MCF 10A (cell line): ENCODE results near the gene ACER2. TPM values are rescaled to one million over a fixed set of nuclear protein-coding genes. Genes with fewer than 3 reads are reported as not detected.
"Not testable (repeated sequence)": the region's sequence is repeated elsewhere in the genome, so short reads cannot be mapped to it uniquely, and the experiment has no call there.

Experiments used
- BruUV-seq: library from RNA; stranded (reverse); fragments of 400-500 nt; replicated peaks from 2 replicates; lab custom pipeline; 2021; lab: Mats Ljungman, UMichigan
- CTCF ChIA-PET: fragments of 300-600 bp; sonication (Branson Sonifier 250); formaldehyde crosslinking; extraction: SDS; loops from one replicate; lab custom pipeline; 2021; ENCODE audit warnings: antibody characterized with exemption, inconsistent platforms; lab: Yijun Ruan, JAX
- POLR2A ChIA-PET: fragments of 300-600, 350-650 bp; sonication (Branson Sonifier 250); formaldehyde crosslinking; extraction: SDS; loops from one replicate; lab custom pipeline; 2020; ENCODE audit warnings: antibody characterized with exemption, inconsistent platforms; lab: Yijun Ruan, JAX
- DNase-seq: peaks from one replicate; pipeline ENCODE4 v3.0.0-alpha.2; 2018; ENCODE audit not compliant: unreplicated experiment
- H3K27ac Mint-ChIP-seq: one replicate; pipeline ENCODE4 v1.8.0; 2022; ENCODE audit warnings: mild to moderate bottlenecking, low read depth, mixed read lengths; ENCODE audit not compliant: unreplicated experiment
- H3K27me3 Mint-ChIP-seq: one replicate; pipeline ENCODE4 v1.8.0; 2022; ENCODE audit warnings: mixed read lengths; ENCODE audit not compliant: insufficient read depth, unreplicated experiment
- H3K36me3 Mint-ChIP-seq: one replicate; pipeline ENCODE4 v1.8.0; 2022; ENCODE audit warnings: mild to moderate bottlenecking, moderate library complexity, mixed read lengths; ENCODE audit not compliant: insufficient read depth, unreplicated experiment
- H3K4me1 Mint-ChIP-seq: one replicate; pipeline ENCODE4 v1.8.0; 2022; ENCODE audit warnings: mixed read lengths; ENCODE audit not compliant: insufficient read depth, unreplicated experiment
- H3K4me3 Mint-ChIP-seq: one replicate; pipeline ENCODE4 v1.8.0; 2022; ENCODE audit warnings: mild to moderate bottlenecking, moderate library complexity, mixed read lengths; ENCODE audit not compliant: unreplicated experiment
- H3K9me3 Mint-ChIP-seq: one replicate; pipeline ENCODE4 v1.8.0; 2022; ENCODE audit warnings: mixed read lengths; ENCODE audit not compliant: unreplicated experiment
- CTCF ChIP-seq: fragments of 200-600 bp; IDR thresholded peaks from one replicate; pipeline ENCODE4 v1.8.0; 2022; ENCODE audit warnings: antibody characterized with exemption, mild to moderate bottlenecking; ENCODE audit not compliant: unreplicated experiment
- intact Hi-C: fragments of 100-400 bp; cut with micrococcal nuclease; formaldehyde crosslinking; loops from 2 replicates; pipeline ENCODE4 v1.14.1; 2022
- total RNA-seq: library from RNA; stranded (reverse); gene quantifications from 2 replicates; pipeline ENCODE4 v1.2.3, GENCODE V29; 2022

Gene ACER2
- total RNA-seq, 1 experiment from 2014 or later: 3.2 TPM

DNA sequence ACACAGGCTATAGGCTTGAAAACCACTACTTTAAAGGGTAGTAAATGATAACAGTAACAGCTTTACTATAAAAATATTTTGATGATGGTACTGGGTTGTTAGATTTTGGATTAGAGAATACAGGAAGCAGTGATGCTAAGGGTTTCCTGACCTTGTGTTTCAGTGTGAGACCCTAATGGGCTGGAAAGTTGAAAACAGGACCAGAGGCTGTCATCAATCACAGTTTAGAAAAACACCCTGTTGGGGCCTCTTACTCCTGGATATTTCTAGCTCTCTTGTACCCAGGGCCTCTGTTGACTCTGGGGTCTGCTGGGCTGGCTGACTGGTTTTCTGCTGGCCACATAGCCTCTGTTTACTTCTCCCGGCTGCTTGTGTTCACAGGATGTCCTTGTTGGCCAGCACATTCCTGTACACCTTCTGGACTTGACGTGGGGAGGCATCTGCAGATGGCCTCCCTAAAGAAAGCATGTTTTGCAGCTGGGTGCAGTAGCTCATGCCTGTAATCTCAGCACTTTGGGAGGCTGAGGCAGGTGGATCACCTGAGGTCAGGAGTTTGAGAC is 21.5 kb downstream of the ACER2 start:
- Mint-ChIP-seq H3K4me1 (no peaks in the 10 kb centered on the region), H3K27ac (no peak overlapping the region), H3K4me3 (no peak overlapping the region), H3K27me3 (no peaks in the 10 kb centered on the region), H3K9me3 (no peaks in the 10 kb centered on the region), H3K36me3 (peaks cover 17% of the 10 kb centered on the region)
- TF ChIP-seq CTCF: no peak
- intact Hi-C loops: no loop called here
- POLR2A ChIA-PET: no interaction called here
- BruUV-seq: no TSS peak
- CTCF ChIA-PET: interaction anchor here (1.9 kb wide), 1 partner anchor 34 kb away, joined by 8 read pairs; no protein-coding TSS in a partner anchor
- no peak for DNase-seq

DNA sequence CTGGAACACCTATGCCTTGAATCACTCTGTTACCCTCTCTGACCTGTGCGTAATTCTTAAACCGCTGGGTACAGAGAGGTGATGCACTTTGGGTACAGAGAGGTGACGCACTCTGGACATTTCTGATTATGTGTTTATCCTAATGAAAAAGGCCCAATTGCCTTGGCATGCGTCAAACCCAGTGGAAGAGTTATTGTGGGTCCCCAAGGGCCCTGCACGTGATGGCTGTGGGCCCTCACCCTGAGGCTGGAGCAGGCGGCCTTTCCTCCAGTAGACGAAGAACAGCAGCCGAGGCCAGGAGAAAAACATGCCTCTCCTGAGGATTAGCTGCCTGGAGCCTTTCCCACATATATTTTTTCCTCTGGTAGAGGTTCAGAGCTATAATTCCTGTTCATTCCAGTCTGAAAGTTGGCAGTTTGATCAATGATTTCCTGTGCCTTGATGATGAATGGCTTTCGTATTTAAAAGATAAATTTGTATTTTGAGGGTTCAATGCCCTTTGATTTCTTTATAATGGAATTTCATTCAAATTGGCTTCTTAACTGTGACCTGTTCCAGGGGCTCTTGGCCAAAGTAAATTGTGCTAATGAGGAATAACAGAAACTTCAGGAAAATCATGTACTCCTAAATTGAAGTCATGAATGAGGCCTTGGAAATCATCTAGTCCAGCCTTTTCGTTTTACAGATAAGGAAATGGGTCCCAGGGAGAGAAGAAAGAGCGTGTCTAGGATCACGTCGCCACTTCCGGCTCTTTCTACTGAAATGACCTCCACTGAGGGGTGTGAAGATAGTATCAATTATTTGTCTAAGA is 22.8 kb downstream of the ACER2 start:
- intact Hi-C loops: no loop called here
- POLR2A ChIA-PET: interaction anchor here (0.6 kb wide), 1 partner anchor 100 kb away, joined by 5 read pairs; no protein-coding TSS in a partner anchor
- CTCF ChIA-PET: no interaction called here
- no peaks in the 10 kb centered on the region for H3K9me3 Mint-ChIP-seq
- no peak for DNase-seq
- no peak overlapping the region for H3K27ac Mint-ChIP-seq
- no peaks in the 10 kb centered on the region for H3K27me3 Mint-ChIP-seq
- BruUV-seq: no TSS peak
- H3K4me1 Mint-ChIP-seq: no peaks in the 10 kb centered on the region
- peaks cover 23% of the 10 kb centered on the region for H3K36me3 Mint-ChIP-seq
- no peak for TF ChIP-seq CTCF
- H3K4me3 Mint-ChIP-seq: no peak overlapping the region

GRCh38 chr9:19432473-19432872 is 23.7 kb downstream of the ACER2 start:
- Mint-ChIP-seq H3K27ac (no peak overlapping the region), H3K36me3 (peaks cover 25% of the 10 kb centered on the region), H3K27me3 (no peaks in the 10 kb centered on the region), H3K4me1 (no peaks in the 10 kb centered on the region), H3K9me3 (no peaks in the 10 kb centered on the region), H3K4me3 (no peak overlapping the region)
- no peak for TF ChIP-seq CTCF
- ChIA-PET POLR2A (interaction anchor here (0.7 kb wide), 1 partner anchor 551 kb away, joined by 3 read pairs; no protein-coding TSS in a partner anchor), CTCF (no interaction called here)
- BruUV-seq: no TSS peak
- intact Hi-C loops: no loop called here
- DNase-seq: no peak

DNA sequence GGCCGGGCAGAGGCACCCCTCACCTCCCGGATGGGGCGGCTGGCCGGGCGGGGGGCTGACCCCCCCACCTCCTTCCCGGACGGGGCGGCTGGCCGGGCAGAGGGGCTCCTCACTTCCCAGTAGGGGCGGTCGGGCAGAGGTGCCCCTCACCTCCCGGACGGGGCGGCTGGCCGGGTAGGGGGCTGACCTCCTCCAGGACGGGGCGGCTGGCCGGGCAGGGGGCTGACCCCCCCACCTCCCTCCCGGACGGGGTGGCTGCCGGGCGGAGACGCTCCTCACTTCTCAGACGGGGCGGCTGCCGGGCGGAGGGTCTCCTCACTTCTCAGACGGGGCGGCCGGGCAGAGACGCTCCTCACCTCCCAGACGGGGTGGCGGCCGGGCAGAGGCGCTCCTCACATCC is 24.9 kb downstream of the ACER2 start:
- POLR2A ChIA-PET, BruUV-seq, H3K4me1 Mint-ChIP-seq, H3K4me3 Mint-ChIP-seq, H3K27me3 Mint-ChIP-seq, H3K27ac Mint-ChIP-seq, CTCF ChIA-PET, DNase-seq, intact Hi-C loops, H3K9me3 Mint-ChIP-seq: not testable (repeated sequence)
- peaks cover 16% of the 10 kb centered on the region for H3K36me3 Mint-ChIP-seq
